Tibial artery (tissue), 4 donors: ENCODE data around the gene FKBP4.

Experiments
- DNase-seq, 2 donors: peaks; one replicate each; pipeline ENCODE4 v3.0.0-alpha.2; 2019
- H3K27ac ChIP-seq, 2 donors: fragments of 200-600 bp; sonication (generic) in 1 of 2; 1 replicate in 1 of 2; 2 replicates in 1 of 2; pipeline ENCODE4 v1.5.1; 2018 to 2019; ENCODE audit warnings: mild to moderate bottlenecking in 1 of 2
- H3K27me3 ChIP-seq, 2 donors: fragments of 200-600 bp; sonication (generic) in 1 of 2; one replicate each; pipeline versions ENCODE4 v1.5.1 to v1.6.0; 2016 to 2019
- H3K36me3 ChIP-seq, 3 donors: fragments of 200-600 bp; sonication (generic) in 2 of 3; one replicate each; pipeline ENCODE4 v1.5.1; 2016 to 2019; ENCODE audit warnings: mild to moderate bottlenecking in 2 of 3
- H3K4me1 ChIP-seq, 4 donors: fragments of 200-600 bp; sonication (generic) in 2 of 4; 1 replicate in 3 of 4; 2 replicates in 1 of 4; pipeline ENCODE4 v1.5.1; 2016 to 2019
- H3K4me3 ChIP-seq, 2 donors: fragments of 200-600 bp; sonication (generic) in 1 of 2; 1 replicate in 1 of 2; 2 replicates in 1 of 2; pipeline ENCODE4 v1.5.1; 2018 to 2019; ENCODE audit warnings: mild to moderate bottlenecking in 2 of 2
- H3K9me3 ChIP-seq, 3 donors: fragments of 200-600 bp; sonication (generic) in 1 of 3; one replicate each; pipeline ENCODE4 v1.5.1; 2016 to 2019
- intact Hi-C: fragments of 100-400 bp; cut with DNase I; formaldehyde crosslinking; loops from one replicate; pipeline ENCODE4 v1.15.0; 2023; ENCODE audit warnings: low total_unique reads
- TF ChIP-seq, protein P1 (sequence below), 2 experiments: fragments of 200-600 bp in 1 of 2; fragments of 450-650 bp in 1 of 2; IDR thresholded peaks; one replicate each; pipeline ENCODE4 v1.5.1; 2017 to 2019; ENCODE audit warnings: antibody characterized with exemption in 2 of 2, mild to moderate bottlenecking in 1 of 2, moderate library complexity in 1 of 2

Gene FKBP4

DNA sequence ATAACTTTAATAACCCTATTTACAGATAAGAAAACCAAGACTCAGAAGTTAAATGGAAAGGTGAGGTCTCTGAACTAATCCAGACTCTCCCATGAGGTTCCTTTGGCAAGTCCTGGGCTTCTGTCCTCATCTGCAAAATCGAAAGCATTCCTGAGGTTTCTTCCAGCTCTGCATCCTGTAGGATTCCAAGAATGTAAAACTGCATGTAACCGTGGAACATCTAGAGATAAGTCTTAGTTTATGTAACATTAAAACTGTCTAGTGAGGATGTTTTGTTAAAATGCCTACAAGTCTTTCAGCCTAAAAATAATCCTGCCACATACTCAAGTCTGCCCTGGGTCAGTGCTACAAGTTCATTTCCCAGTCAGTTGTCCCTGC, 10.4 kb downstream of the FKBP4 start:
- no peaks in the 10 kb centered on the region for H3K27me3 ChIP-seq
- no peak for DNase-seq
- H3K27ac ChIP-seq: peak overlapping the region; percentile 47 to 56
- intact Hi-C loops: no loop called here
- peaks cover 0 to 36% (median 26%) of the 10 kb centered on the region in 4 donors for H3K4me1 ChIP-seq
- H3K4me3 ChIP-seq: no peak overlapping the region
- H3K36me3 ChIP-seq: peaks cover 24 to 53% (median 38%) of the 10 kb centered on the region in 3 donors
- H3K9me3 ChIP-seq: no peaks in the 10 kb centered on the region
- TF ChIP-seq, protein P1, sequence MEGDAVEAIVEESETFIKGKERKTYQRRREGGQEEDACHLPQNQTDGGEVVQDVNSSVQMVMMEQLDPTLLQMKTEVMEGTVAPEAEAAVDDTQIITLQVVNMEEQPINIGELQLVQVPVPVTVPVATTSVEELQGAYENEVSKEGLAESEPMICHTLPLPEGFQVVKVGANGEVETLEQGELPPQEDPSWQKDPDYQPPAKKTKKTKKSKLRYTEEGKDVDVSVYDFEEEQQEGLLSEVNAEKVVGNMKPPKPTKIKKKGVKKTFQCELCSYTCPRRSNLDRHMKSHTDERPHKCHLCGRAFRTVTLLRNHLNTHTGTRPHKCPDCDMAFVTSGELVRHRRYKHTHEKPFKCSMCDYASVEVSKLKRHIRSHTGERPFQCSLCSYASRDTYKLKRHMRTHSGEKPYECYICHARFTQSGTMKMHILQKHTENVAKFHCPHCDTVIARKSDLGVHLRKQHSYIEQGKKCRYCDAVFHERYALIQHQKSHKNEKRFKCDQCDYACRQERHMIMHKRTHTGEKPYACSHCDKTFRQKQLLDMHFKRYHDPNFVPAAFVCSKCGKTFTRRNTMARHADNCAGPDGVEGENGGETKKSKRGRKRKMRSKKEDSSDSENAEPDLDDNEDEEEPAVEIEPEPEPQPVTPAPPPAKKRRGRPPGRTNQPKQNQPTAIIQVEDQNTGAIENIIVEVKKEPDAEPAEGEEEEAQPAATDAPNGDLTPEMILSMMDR (IDR thresholded peaks at IDR 0.05): no peak

DNA sequence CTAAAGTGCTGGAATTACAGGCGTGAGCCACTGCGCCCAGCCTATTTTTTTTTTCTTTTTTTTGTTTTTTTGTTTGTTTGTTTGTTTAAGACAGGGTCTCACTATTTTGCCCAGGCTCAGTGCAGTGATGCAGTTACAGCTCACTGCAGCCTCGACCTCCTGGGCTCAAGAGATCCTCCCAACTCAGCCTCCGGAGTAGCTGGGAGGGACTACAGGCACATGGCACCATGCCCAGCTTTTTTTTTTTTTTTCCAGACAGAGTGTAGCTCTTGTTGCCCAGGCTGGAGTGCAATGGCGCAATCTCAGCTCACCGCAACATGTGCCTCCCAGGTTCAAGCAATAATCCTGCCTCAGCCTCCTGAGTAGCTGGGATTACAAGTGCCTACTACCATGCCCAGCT, 11.9 kb downstream of the FKBP4 start:
- H3K36me3 ChIP-seq: peaks cover 8 to 37% (median 23%) of the 10 kb centered on the region in 3 donors
- no peak overlapping the region for H3K27ac ChIP-seq
- intact Hi-C loops: no loop called here
- no peaks in the 10 kb centered on the region for H3K27me3 ChIP-seq
- no peaks in the 10 kb centered on the region for H3K9me3 ChIP-seq
- H3K4me1 ChIP-seq: peaks cover 0 to 31% (median 24%) of the 10 kb centered on the region in 4 donors
- TF ChIP-seq, protein P1 (IDR thresholded peaks at IDR 0.05): no peak
- DNase-seq: no peak
- no peak overlapping the region for H3K4me3 ChIP-seq

DNA sequence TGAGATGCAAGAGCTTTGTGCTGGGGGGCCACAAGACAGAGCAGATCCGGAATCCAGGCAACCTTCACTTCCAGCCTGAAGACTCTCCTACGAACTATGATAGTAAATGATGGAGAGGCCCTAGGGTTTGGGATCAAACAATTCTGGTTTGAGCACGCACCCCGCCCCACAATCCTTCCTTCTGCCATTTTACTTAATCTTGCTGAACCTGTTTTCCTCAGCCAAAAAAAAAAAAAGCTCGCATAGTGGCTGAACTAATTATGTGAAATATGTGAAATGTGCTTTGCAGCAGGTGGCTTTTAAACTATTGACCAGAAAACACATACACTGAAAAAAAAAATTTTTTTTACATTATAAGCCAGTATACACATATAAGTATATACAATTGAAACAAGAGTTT, 17.0 kb downstream of the FKBP4 start:
- H3K27me3 ChIP-seq: no peaks in the 10 kb centered on the region
- H3K9me3 ChIP-seq: no peaks in the 10 kb centered on the region
- H3K4me3 ChIP-seq: peak overlapping the region; percentile 63 to 71
- DNase-seq: no peak
- H3K36me3 ChIP-seq: peaks cover 0 to 7% (median 0%) of the 10 kb centered on the region in 3 donors
- intact Hi-C loops: no loop called here
- H3K4me1 ChIP-seq: peaks cover 0 to 24% (median 13%) of the 10 kb centered on the region in 4 donors
- TF ChIP-seq, protein P1 (IDR thresholded peaks at IDR 0.05): no peak
- H3K27ac ChIP-seq: peak overlapping the region; percentile 87 to 88

DNA sequence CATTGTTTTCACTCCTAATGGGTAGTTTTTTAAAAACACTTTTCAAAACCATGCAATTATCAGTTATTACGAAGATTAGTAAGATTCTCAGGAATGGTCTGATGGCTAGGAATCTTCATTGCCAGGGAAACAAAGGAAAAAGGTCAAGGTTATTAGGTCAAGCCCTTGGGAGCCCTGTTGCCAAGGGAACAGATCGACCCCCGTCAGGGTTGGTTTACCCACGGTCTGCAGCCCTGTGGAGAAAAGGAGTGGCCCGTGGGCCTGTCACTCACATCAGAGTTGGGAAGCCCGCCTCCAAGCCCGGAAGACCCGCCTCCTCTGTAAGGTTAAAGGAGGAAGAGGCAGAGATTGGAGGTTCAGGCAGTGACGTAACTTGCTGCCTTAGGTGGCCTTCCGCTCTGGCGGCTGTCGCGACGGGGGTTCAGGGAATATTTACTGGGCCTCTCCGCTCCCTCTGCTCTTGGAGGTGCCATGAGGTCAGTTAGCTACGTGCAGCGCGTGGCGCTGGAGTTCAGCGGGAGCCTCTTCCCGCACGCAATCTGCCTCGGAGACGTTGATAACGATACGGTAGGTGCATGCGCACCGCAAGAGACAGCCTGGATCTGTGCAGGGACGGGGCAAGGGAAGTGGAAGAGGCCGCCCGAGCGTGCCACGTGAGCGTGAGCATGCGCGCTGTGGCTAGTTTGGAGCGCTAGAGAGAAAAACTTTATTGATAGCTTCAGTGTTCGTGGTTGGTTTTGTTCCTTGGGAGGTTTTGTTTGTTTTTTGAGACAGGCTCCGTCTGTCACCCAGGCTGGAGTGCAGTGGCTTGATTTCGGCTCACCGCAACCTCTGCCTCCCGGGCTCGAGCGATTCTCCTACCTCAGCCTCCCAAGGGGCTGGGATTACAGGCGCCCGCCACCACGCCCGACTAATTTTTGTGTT, 17.8 kb downstream of the FKBP4 start, which contains the start of gene ITFG2:
Gene ITFG2 (plus strand): TSS at position 379 of the 924 bp plus-strand sequence. CDS start 93 bp downstream, at position 472.
- intact Hi-C loops: no loop called here

More for the DNA sequence above, 17.8 kb downstream of the FKBP4 start, which contains the start of gene ITFG2:
- peak; percentile 99 for DNase-seq
- peak within 1 kb of the TSS; percentile 63 to 71 for H3K4me3 ChIP-seq
- H3K36me3 ChIP-seq: peaks cover 0 to 13% (median under 1%) of the 10 kb centered on the region in 3 donors
- H3K4me1 ChIP-seq: peaks cover 0 to 24% (median 13%) of the 10 kb centered on the region in 4 donors
- H3K27ac ChIP-seq: peak within 1 kb of the TSS; percentile 87 to 88
- no peaks in the 10 kb centered on the region for H3K27me3 ChIP-seq
- H3K9me3 ChIP-seq: no peaks in the 10 kb centered on the region
- TF ChIP-seq, protein P1 (IDR thresholded peaks at IDR 0.05): peak in 1 of 2 experiments; percentile 14
